H1 (cell line): Measurements from ENCODE around the gene MAPK8IP3. TPM values are rescaled to one million over a fixed set of nuclear protein-coding genes. Genes with fewer than 3 reads are reported as not detected.
A peak's percentile ranks its signal among the peaks of the same experiment; 100 is the strongest.

ENCODE experiments used
- CTCF ChIA-PET: fragments of 300-600 bp; sonication (Branson Sonifier 250); formaldehyde crosslinking; loops from one replicate; lab custom pipeline; 2021; ENCODE audit not compliant: partially characterized antibody; lab: Charles Lee
- POLR2A ChIA-PET: fragments of 300-600 bp; sonication (Branson Sonifier 250); formaldehyde crosslinking; loops from one replicate; lab custom pipeline; 2021; ENCODE audit warnings: inconsistent platforms; ENCODE audit not compliant: partially characterized antibody; lab: Charles Lee
- DNase-seq, 2 experiments: peaks; one replicate each; pipeline versions ENCODE4 v3.0.0 to v3.0.0-alpha.2; 2010 to 2022; ENCODE audit warnings: low spot score in 2 of 2, low read depth in 1 of 2, mixed read lengths in 1 of 2
- FAIRE-seq: peaks from 2 replicates; lab custom pipeline; 2011; peaks lifted over from hg19 to GRCh38; lab: Jason Lieb, UNC
- H2AFZ ChIP-seq: 2 replicates; pipeline ENCODE4 v1.8.1; 2012; ENCODE audit warnings: low read length, inconsistent platforms
- H2AK5ac ChIP-seq: 2 replicates; pipeline ENCODE4 v1.6.1; 2013; ENCODE audit warnings: low read depth, low read length
- H2BK120ac ChIP-seq: replicated peaks from 2 replicates; pipeline ENCODE3; 2013; ENCODE audit warnings: low read depth, low read length, inconsistent platforms
- H2BK12ac ChIP-seq: 2 replicates; pipeline ENCODE4 v1.6.1; 2013; ENCODE audit warnings: low read depth, low read length
- H2BK15ac ChIP-seq: 2 replicates; pipeline ENCODE4 v1.6.1; 2013; ENCODE audit warnings: low read length
- H2BK20ac ChIP-seq: 2 replicates; pipeline ENCODE4 v1.6.1; 2013; ENCODE audit warnings: low read length
- H2BK5ac ChIP-seq: 2 replicates; pipeline ENCODE4 v1.6.1; 2013; ENCODE audit warnings: low read depth, low read length
- H3K14ac ChIP-seq: 2 replicates; pipeline ENCODE4 v1.6.1; 2013; ENCODE audit warnings: inconsistent platforms; ENCODE audit not compliant: insufficient read length
- H3K18ac ChIP-seq: 2 replicates; pipeline ENCODE4 v1.6.1; 2013; ENCODE audit warnings: low read length; ENCODE audit errors: extremely low read depth
- H3K23ac ChIP-seq: 2 replicates; pipeline ENCODE4 v1.6.1; 2013; ENCODE audit warnings: inconsistent platforms; ENCODE audit not compliant: insufficient read length
- H3K23me2 ChIP-seq: 2 replicates; pipeline ENCODE4 v1.6.1; 2013; ENCODE audit warnings: low read depth, low read length
- H3K27ac ChIP-seq: 2 replicates; pipeline ENCODE4 v1.6.1; 2011; ENCODE audit warnings: low read depth, low read length, inconsistent platforms
- H3K27me3 ChIP-seq, 4 experiments: replicated peaks in 1 of 4; 1 replicate in 1 of 4; 2 replicates in 3 of 4; pipeline versions ENCODE4 v1.6.1 to v1.8.1; 2011 to 2013; ENCODE audit warnings: low read length in 3 of 4, mild to moderate bottlenecking in 3 of 4, inconsistent platforms in 2 of 4, mixed read lengths in 2 of 4, moderate library complexity in 1 of 4; ENCODE audit not compliant: control insufficient read depth in 3 of 4, insufficient read depth in 3 of 4; ENCODE audit errors: extremely low read depth in 1 of 4
- H3K36me3 ChIP-seq, 4 experiments: 2 replicates each; pipeline versions ENCODE4 v1.6.1 to v1.8.1; 2011 to 2013; ENCODE audit warnings: mild to moderate bottlenecking in 4 of 4, low read length in 3 of 4, moderate library complexity in 2 of 4, control low read depth in 1 of 4, inconsistent platforms in 1 of 4; ENCODE audit not compliant: insufficient read depth in 4 of 4, control insufficient read depth in 2 of 4
- H3K4ac ChIP-seq: replicated peaks from 2 replicates; pipeline ENCODE3; 2013; ENCODE audit warnings: low read length, low read depth, mixed read lengths, inconsistent platforms; ENCODE audit not compliant: insufficient read length
- H3K4me1 ChIP-seq, 4 experiments: replicated peaks in 1 of 4; 1 replicate in 1 of 4; 2 replicates in 3 of 4; pipeline versions ENCODE4 v1.6.1 to v1.8.1; 2011 to 2013; ENCODE audit warnings: low read length in 3 of 4, inconsistent platforms in 2 of 4, mixed read lengths in 1 of 4; ENCODE audit not compliant: insufficient read depth in 4 of 4, control insufficient read depth in 3 of 4
- H3K4me2 ChIP-seq, 2 experiments: 2 replicates each; pipeline versions ENCODE4 v1.6.1 to v1.8.1; 2011 to 2013; ENCODE audit warnings: low read depth in 2 of 2, low read length in 2 of 2, control low read depth in 1 of 2, inconsistent platforms in 1 of 2, mild to moderate bottlenecking in 1 of 2; ENCODE audit not compliant: insufficient read depth in 1 of 2
- H3K4me3 ChIP-seq, 4 experiments: fragments of 200-600, 300-600 bp in 1 of 4; sonication (generic), shearing (Covaris generic), sonication (Bioruptor Twin) in 1 of 4; 2 replicates each; pipeline versions ENCODE4 v1.5.1 to v1.8.1; 2011 to 2016; ENCODE audit warnings: low read length in 4 of 4, low read depth in 3 of 4, control low read depth in 2 of 4, inconsistent platforms in 2 of 4, mild to moderate bottlenecking in 2 of 4, mixed read lengths in 1 of 4, moderate library complexity in 1 of 4; ENCODE audit not compliant: insufficient read depth in 2 of 4; ENCODE audit errors: extremely low read depth in 1 of 4
- H3K56ac ChIP-seq: replicated peaks from 2 replicates; pipeline ENCODE3; 2013; ENCODE audit warnings: low read depth, mild to moderate bottlenecking, mixed read lengths, low read length, inconsistent platforms; ENCODE audit not compliant: insufficient read length
- H3K79me1 ChIP-seq: 2 replicates; pipeline ENCODE4 v1.6.1; 2013; ENCODE audit warnings: low read depth, low read length, control low read depth
- H3K79me2 ChIP-seq, 2 experiments: 2 replicates each; pipeline versions ENCODE4 v1.6.1 to v1.8.1; 2012 to 2013; ENCODE audit warnings: low read length in 2 of 2, mild to moderate bottlenecking in 2 of 2, inconsistent platforms in 1 of 2; ENCODE audit not compliant: insufficient read depth in 2 of 2, control insufficient read depth in 1 of 2
- H3K9ac ChIP-seq, 4 experiments: replicated peaks in 1 of 4; 1 replicate in 1 of 4; 2 replicates in 3 of 4; pipeline versions ENCODE4 v1.6.1 to v1.8.1; 2011 to 2013; ENCODE audit warnings: low read depth in 3 of 4, low read length in 3 of 4, control low read depth in 2 of 4, mild to moderate bottlenecking in 2 of 4, moderate library complexity in 2 of 4, inconsistent platforms in 1 of 4; ENCODE audit errors: extremely low read depth in 1 of 4
- H3K9me3 ChIP-seq, 2 experiments: 2 replicates each; pipeline versions ENCODE4 v1.6.1 to v1.8.1; 2012 to 2013; ENCODE audit warnings: mild to moderate bottlenecking in 2 of 2, moderate library complexity in 2 of 2, control low read depth in 1 of 2, inconsistent platforms in 1 of 2, low read depth in 1 of 2, low read length in 1 of 2, mixed read lengths in 1 of 2; ENCODE audit not compliant: insufficient read depth in 2 of 2
- H4K20me1 ChIP-seq, 2 experiments: replicated peaks in 1 of 2; 2 replicates each; pipeline versions ENCODE3 to v1.8.1; 2011 to 2013; ENCODE audit warnings: inconsistent platforms in 2 of 2, low read length in 2 of 2, mild to moderate bottlenecking in 1 of 2; ENCODE audit not compliant: insufficient read depth in 2 of 2, control insufficient read depth in 1 of 2
- H4K5ac ChIP-seq: 2 replicates; pipeline ENCODE4 v1.6.1; 2013; ENCODE audit warnings: low read length, low read depth, mixed read lengths, inconsistent platforms; ENCODE audit not compliant: insufficient read length
- H4K8ac ChIP-seq: 2 replicates; pipeline ENCODE4 v1.8.0; 2013; ENCODE audit warnings: mild to moderate bottlenecking, moderate library complexity, low read length, inconsistent platforms; ENCODE audit not compliant: insufficient read depth; ENCODE audit errors: extremely low read depth
- H4K91ac ChIP-seq: replicated peaks from 2 replicates; pipeline ENCODE3; 2013; ENCODE audit warnings: low read length, mixed read lengths, inconsistent platforms; ENCODE audit not compliant: insufficient read length
- CBX8 ChIP-seq: fragments of 300-800, 300-1000 bp; sonication (generic); IDR thresholded peaks from 2 replicates; pipeline ENCODE4 v1.7.1; 2016; ENCODE audit warnings: low read depth, low read length, borderline replicate concordance
- CEBPB ChIP-seq: IDR thresholded peaks from 2 replicates; pipeline ENCODE4 v1.6.1; 2012; ENCODE audit warnings: low read depth, low read length
- CHD2 ChIP-seq: IDR thresholded peaks from 2 replicates; pipeline ENCODE4 v1.6.1; 2012; ENCODE audit warnings: low read length, improper control_type of control experiment
- CREB1 ChIP-seq: IDR thresholded peaks from 2 replicates; pipeline ENCODE4 v1.6.1; 2012; ENCODE audit warnings: inconsistent platforms
- FOSL1 ChIP-seq: IDR thresholded peaks from 2 replicates; pipeline ENCODE4 v1.6.1; 2011; ENCODE audit warnings: mild to moderate bottlenecking, low read depth, low read length, moderate library complexity; ENCODE audit not compliant: insufficient read depth
- GTF2F1 ChIP-seq: IDR thresholded peaks from 2 replicates; pipeline ENCODE4 v1.6.1; 2012; ENCODE audit warnings: low read depth, low read length, improper control_type of control experiment, borderline replicate concordance
- JUN ChIP-seq: IDR thresholded peaks from 2 replicates; pipeline ENCODE4 v1.6.1; 2011; ENCODE audit warnings: low read depth, mild to moderate bottlenecking, improper control_type of control experiment, low read length
- SIRT6 ChIP-seq: IDR thresholded peaks from one replicate; pipeline ENCODE4 v1.7.1; 2012; ENCODE audit warnings: low read length, inconsistent platforms
- SIX5 ChIP-seq: IDR thresholded peaks from 2 replicates; pipeline ENCODE4 v1.6.1; 2011; ENCODE audit warnings: mild to moderate bottlenecking, low read depth, low read length
- TAF1 ChIP-seq: IDR thresholded peaks from 2 replicates; pipeline ENCODE4 v1.6.1; 2011; ENCODE audit warnings: mild to moderate bottlenecking, low read depth, low read length
- WGBS, 2 experiments: shearing (Covaris generic) in 1 of 2; methylation state at CpG; one replicate each; pipeline versions ENCODE4 v1.1.6 to v1.1.7; 2013 to 2015; ENCODE audit warnings: low lambda C conversion rate in 2 of 2, mixed read lengths in 2 of 2, inconsistent platforms in 1 of 2, low coverage in 1 of 2, missing lambda C conversion rate in 1 of 2; ENCODE audit not compliant: insufficient replicate concordance in 2 of 2, insufficient coverage in 1 of 2, insufficient read length in 1 of 2; ENCODE audit errors: extremely low coverage in 1 of 2, missing lambda C conversion rate in 1 of 2; 5-methylcytosine and 5-hydroxymethylcytosine counted together
- polyA plus RNA-seq, 7 experiments: library from polyadenylated mRNA; depleted of rRNA in 3 of 7; stranded (reverse) in 5 of 7; unstranded in 2 of 7; fragments of >200 nt in 5 of 7; fragments of 200-250 nt in 2 of 7; gene quantifications; 1 replicate in 5 of 7; 2 replicates in 1 of 7; 4 replicates in 1 of 7; pipeline versions ENCODE4 v1.2.1 to v1.2.3, GENCODE V29; 2011 to 2013; ENCODE audit warnings: missing spikeins in 2 of 7, mixed read lengths in 2 of 7
- total RNA-seq: library from RNA; stranded (reverse); fragmentation: NEBNext Ultra II Directional; extraction: Animal tissue kit (Norgen Biotek cat#: 25700); gene quantifications from 2 replicates; pipeline ENCODE4 v1.2.1, GENCODE V29; 2021

MAPK8IP3 gene
- total and polyA plus RNA-seq, 2 of the 8 experiments (the other 6 are each of a cell fraction or from before 2014, with no cell fraction given) = 16.9 to 43.4 TPM

GRCh38 chr16:1816396-1817275, 110.6 kb downstream of the MAPK8IP3 start:
- Histone ChIP-seq H2AFZ (no peak overlapping the region), H4K91ac (no peak overlapping the region), H3K9ac (no peak overlapping the region), H3K23ac (no peak overlapping the region), H3K79me2 (no peaks in the 10 kb centered on the region), H3K56ac (no peak overlapping the region), H3K14ac (no peak overlapping the region), H3K4me3 (no peak overlapping the region), H3K4ac (no peak overlapping the region), H3K79me1 (no peaks in the 10 kb centered on the region), H4K20me1 (peaks cover 3 to 4% of the 10 kb centered on the region in 2 experiments), H2BK12ac (no peak overlapping the region), H3K4me2 (no peak overlapping the region), H3K36me3 (peaks cover 0 to 9% (median 4%) of the 10 kb centered on the region in 4 experiments; a peak in 4 of 8 replicates), H3K4me1 (no peaks in the 10 kb centered on the region), H3K9me3 (no peaks in the 10 kb centered on the region), H3K23me2 (no peaks in the 10 kb centered on the region), H3K27ac (no peak overlapping the region), H3K18ac (no peak overlapping the region), H4K8ac (peak overlapping the region; percentile 85), H2BK5ac (no peak overlapping the region), H2BK20ac (no peak overlapping the region), H2BK15ac (no peak overlapping the region), H2BK120ac (no peak overlapping the region), H2AK5ac (no peak overlapping the region), H3K27me3 (no peaks in the 10 kb centered on the region), H4K5ac (no peak overlapping the region)
- 92% methylated on average over 38 of the region's 40 CpGs; no CpG with 5 or more reads in 1 of the 2 experiments for WGBS, 2 experiments
- ChIA-PET POLR2A (interaction anchor here (1.3 kb wide), 1 partner anchor 148 kb away, joined by 5 read pairs; the partner anchor contains the start of gene RPS2), CTCF (interaction anchor here (0.8 kb wide), 1 partner anchor 151 kb away, joined by 3 read pairs; no protein-coding TSS in a partner anchor)
- no peak for DNase-seq
- FAIRE-seq = no peak
- TF ChIP-seq SIRT6 (no peak), CREB1 (no peak), TAF1 (no peak), CHD2 (no peak), SIX5 (no peak), GTF2F1 (no peak), CBX8 (no peak), CEBPB (no peak), JUN (no peak), FOSL1 (no peak)
